Measurements from ENCODE around the gene EFR3B.
"Not testable (repeated sequence)": the region's sequence is repeated elsewhere in the genome, so short reads cannot be mapped to it uniquely, and the experiment has no call there.

Gene EFR3B

DNA sequence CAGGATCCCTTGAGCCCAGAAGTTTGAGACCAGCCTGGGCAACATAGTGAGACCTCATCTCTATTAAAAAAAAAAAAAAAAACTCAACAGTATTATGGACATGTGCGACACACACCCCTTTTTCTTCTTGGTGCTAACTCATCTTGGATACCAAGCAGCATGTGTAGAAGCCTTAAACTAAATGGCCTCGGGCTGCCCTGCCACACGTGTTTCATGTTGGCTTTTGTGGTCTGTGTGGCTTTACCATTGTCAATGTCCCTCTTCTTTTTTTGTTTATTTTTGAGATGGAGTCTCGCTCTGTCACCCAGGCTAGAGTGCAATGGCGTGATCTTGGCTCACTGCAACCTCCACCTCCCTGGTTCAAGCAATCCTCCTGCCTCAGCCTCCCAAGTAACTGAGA is 109.1 kb downstream of the EFR3B start:
- DNase-seq (ENCODE audit: low spot score) = not testable (repeated sequence)

DNA sequence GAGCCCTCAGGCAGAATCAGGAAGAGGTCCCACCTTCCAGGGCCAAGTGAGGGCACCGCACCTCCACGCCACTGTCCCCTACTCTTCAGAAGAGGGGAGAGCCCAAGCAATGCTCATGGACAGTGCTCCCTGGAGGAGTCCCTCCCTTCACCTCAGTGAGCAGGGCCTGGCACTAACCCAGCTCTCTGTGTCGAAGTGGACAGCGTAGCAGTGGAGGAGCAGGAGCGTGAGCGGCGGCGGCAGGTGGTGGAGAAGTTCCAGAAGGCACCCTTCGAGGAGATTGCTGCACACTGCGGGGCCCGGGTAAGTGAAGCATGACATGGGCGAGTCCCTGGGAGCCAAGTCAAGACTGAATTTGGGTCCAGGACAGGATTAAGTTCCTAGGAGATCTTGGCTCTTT is 109.8 kb downstream of the EFR3B start:
- DNase-seq (ENCODE audit: low spot score) = no peak

DNA sequence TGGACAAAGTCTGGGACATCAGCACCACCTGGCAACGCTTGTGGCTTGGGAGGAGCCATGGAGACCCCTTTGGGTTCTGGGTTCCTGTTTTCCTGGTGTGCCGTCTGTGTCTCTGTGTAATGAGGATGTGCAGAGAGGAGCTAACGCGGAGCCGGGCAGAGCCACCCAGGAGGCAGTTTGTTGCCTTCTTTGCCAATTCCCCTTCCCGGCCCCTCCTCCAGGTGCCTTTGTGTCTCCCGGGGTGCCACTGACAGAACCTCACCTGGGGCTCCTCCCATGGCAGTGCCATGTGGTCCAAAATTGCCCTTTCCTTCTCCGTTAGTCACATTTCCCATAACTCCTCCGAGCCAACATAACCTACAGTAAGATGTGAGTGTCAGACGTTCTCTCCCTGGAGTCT is 113.5 kb downstream of the EFR3B start:
- no peak for DNase-seq (ENCODE audit: low spot score)

DNA sequence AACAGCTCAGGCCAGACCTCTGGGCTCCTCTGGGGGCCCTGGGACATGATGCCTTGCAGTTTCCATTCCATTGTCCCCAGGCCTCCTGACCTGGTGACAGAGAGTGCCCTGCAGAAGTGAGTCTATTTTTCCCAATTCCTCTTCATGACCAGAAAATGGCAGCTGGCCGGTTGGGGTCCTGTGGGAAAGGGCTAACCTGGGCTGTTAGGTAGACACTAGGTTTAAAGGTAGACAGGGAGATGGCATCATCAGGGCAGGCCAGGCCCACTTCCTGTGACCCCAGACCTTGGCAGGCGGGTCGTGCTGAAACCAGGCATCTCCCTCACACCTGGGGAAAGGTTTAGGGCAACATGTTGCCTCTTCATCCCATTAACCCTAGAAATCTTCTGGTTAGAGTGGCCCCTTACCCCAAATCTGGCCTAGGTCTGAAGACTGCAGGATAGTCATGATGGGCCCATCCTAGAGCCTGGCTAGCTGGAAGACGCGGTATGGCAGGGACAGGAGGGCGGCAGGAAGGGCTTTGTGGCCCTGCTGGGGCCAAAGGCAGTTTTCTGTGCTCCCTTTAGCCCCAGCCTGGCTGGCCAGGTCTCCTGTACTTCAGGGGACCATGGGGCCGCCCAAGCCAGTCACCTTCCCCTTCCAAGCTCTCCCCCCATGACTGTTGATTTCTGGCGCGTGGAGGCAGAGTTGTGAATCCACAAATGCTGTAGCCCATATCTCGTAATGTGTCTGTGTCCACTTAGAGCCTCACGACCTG is 116.4 kb downstream of the EFR3B start:
- no peak for DNase-seq (ENCODE audit: low spot score)

DNA sequence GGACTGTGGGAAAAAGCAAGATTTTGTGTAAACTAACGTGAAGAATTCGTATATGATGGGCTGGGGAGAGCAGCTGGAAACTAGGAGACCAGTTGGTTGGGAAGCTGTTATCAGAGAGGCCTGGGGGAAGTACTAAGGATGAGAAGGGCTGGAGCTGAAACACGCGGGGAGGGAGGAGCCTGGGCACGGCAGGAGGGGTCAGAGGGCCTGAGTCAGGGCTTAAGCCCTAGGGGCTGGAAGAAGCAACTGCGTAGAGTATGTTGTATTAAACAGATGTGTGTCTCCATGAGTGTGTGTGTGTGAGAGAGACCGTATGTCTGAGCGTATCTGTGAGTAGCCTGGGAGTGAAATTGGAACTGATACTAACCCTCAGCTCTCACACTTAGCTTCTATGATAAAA is 118.1 kb downstream of the EFR3B start:
- no peak for DNase-seq (ENCODE audit: low spot score)

DNA sequence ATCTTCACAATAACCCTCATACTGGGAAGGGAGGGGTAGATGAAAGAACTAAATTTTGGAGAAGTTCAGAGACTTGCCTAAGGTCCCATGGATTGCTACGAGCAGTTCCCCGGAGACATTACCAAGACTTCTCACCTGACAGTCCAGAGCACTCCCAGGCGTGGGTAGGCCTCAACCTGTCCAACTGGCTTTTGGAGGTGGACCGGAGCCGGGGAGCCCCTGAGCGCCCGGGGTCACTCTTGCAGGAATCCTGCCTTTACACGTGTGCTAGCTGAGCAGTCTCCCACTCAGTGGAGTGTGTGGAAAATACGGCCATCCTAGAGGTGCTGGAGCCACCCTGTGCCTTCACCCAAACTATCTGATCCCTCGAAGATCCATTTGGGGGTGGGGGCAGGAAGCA is 118.5 kb downstream of the EFR3B start:
- no peak for DNase-seq (ENCODE audit: low spot score)

DNA sequence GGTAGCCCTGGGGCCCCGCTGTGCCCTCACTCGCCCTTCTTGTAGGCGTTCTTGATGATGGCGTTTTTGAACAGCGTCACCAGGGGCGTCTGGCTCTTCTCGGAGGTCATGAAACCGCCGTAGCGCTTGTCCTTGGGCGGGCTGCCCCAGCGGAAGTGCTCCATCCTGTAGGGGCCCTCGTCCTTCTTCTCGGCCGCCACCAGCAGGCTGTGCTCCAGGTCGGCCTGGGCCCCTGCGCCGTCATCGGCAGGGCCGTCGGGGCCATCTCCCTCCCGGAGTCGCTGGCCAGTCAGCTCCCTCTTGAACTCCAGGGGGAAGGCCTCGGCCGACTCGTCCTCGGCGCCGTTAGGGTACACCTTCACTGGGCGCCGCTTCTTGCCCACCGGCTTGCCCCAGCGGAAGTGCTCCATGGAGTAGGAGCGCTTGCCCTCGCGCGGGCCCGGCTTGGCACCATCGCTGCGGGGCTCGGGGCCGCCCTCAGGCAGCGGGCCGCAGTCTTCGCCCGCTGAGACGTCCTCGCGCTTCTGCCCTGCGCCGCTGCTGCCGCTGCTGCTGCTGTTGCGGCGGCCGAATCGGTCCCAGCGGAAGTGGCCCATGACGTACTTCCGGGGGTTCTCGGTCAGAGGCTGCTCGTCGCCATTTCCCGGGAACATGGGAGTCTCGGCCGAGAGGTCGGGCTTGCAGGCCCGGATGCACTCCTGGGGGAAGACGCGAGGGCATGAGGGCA is 119.3 kb downstream of the EFR3B start:
- DNase-seq (ENCODE audit: low spot score) = no peak

DNA sequence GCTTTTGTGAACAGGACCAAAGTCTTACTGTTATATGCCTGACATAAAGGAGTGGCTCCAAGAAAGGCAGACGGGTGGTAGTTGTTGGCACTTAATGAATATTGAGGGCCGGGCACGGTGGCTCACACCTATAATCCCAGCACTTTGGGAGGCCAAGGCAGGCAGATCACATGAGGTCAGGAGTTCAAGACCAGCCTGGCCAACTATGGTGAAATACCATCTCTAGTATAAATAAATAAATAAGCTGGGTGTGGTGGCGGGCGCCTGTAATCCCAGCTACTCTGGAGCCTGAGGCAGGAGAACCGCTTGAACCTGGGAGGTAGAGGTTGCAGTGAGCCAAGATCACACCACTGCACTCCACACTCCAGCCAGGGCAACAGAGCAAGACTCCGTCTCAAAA is 120.2 kb downstream of the EFR3B start:
- not testable (repeated sequence) for DNase-seq (ENCODE audit: low spot score)

DNA sequence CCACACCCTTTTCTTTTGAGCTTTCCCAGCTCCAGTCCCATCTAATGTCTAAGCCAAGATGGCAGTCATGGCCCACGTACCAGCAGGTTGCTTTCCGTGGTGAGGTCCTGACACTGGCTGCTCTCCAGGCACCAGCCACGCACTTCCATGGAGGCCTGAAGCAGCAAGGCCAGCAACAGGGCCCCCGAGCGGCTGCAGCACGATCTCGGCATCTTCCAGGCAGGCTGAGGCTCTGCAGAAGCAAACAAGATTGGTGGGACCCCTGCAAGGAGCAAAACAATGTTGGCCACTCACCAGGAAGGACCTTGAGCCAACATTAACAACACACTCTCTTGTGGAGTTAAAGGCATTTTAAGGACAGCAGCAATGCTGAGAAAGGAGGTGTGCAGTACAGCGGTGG is 122.7 kb downstream of the EFR3B start:
- DNase-seq (ENCODE audit: low spot score) = no peak

DNA sequence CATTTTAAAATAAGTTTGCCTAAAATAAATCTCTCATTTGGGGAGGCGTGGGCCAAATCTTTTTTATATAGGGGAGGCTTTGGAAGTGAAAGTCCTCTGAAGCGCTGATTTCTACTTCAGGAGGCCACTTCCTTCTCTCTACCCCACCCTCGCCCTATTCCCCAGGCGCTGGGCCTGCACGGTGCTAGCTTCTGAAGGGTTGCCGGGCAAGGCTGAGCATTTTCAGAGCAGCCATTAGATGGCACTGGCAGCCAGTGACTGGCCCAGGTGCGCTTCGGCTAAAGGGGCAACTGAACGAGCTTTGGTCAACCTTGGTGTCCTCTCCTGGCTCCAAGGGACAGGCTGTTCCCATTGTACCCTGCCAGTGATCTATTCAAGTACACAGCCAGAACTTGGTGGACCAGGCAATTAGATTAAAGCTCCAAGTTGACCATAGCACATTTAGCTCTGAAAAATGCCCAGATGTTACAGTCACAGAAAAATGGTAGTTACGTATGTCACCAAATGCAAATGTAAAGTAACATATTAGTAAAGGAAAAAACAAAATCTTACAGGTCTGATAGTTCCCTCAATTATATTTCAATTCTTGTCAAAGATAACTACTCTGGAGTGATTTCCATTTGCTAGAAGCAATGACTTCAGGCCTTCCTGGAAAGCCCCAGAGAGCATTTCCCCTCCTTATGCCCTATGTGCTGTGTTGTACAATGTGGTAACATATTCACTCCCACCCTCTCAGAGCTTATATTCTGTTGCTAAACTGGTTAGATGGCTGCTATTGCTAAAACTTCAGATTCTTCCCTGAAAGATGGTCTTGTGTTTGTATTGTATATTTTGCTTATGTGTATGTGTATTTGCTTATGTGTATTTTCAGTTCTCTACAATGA is 124.4 kb downstream of the EFR3B start:
- DNase-seq (ENCODE audit: low spot score) = peak; percentile 45

DNA sequence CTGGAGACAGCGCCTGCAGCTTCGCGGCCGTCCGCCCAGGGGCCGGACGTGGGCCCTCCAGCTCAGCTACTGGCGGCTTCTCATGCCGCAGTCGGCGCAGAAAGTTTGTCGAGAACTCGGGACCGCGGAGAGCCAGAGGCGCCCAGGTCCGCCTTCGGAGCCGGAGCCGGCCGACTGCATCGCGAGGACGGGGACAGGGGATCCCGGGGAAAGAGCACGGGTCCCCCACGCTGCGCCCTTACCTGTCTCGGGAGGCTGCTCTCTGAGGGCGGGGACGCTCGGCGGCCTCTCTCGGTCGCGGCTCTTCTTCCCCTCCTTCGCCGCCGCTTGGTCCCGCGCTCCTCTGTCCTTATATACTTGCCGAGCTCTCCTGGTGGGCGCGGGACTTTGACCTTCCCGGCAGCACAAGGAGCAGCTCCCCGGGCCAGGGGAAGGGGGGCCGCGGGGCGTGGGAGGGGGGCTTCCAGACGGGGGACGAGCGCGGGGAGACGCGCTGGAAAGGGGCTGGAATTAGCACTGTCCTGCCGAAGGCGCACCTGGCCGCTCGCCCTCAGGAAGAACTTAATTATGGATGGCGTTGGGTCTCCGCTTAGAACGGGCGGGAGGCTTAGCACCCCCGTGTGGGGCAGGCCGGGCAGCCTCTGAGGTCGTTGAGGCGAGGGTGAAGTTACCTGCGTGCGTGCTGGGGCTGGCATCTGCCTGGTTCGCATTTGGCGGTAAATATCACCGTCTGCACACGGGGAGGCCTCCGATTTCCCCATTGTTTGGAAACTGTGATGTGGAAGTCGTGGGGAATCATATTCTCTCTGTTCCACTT is 126.6 kb downstream of the EFR3B start, which contains the start of gene POMC:
TSS of gene POMC (minus strand) at position 325 of the 817 bp plus-strand sequence. CDS start 3,808 bp downstream, outside the sequence.
- DNase-seq (ENCODE audit: low spot score) = no peak

DNA sequence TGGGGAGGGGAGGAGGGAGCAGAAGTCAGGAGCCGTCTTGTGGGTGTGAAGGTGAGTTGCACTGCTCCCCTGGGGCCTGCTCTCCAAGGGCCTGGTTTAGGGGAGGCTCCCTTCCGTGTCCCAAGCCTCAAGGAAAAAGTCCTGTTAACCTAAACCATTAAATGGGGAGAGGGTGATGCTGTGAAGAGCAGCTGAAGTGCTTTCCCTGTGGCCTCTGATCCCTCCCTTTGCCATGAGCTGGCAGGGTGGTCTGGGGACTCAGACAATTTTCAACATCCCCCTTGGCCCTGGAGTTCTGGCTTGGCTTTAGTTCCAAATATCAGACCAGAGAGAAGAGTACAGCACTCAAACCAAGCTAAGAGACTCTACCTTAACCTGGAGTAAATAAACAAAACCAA is 127.2 kb downstream of the EFR3B start:
- no peak for DNase-seq (ENCODE audit: low spot score)

DNA sequence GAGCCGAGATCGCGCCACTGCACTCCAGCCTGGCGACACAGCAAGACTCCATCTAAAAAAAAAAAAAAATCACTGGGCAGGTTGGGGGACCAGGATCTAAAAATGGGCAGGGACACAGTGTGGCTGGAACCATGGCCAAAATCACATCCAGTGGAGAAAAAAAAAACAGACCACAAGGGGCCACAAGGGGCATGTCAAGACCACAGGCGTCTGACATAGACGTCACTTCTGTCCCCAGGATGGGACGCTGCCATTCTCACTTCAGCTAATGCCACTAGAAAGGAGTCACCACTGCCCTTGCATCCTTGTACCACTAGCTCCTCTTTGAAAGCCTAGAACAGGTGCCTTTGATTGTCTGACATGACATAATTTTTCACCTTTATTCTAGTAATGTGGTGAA is 129.0 kb downstream of the EFR3B start:
- DNase-seq (ENCODE audit: low spot score) = no peak

DNA sequence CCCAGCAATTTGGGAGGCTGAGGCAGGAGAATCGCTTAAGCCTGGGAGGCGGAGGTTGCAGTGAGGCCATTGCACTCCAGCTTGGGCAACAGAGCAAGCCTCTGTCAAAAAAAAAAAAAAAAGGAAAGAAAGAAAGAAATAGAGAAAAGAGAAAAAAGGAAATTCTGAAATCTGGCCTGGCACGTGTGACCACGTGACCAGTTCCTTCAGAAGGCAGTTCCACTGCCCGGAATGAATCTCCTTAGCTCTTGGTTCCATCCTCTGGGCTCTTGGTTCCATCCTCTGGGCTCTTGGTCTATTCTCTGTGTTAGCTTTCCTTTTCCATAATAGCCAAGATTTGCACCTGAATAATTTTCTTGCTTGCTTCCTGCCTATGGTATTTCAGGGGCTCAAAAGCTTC is 131.8 kb downstream of the EFR3B start:
- DNase-seq (ENCODE audit: low spot score) = no peak

DNA sequence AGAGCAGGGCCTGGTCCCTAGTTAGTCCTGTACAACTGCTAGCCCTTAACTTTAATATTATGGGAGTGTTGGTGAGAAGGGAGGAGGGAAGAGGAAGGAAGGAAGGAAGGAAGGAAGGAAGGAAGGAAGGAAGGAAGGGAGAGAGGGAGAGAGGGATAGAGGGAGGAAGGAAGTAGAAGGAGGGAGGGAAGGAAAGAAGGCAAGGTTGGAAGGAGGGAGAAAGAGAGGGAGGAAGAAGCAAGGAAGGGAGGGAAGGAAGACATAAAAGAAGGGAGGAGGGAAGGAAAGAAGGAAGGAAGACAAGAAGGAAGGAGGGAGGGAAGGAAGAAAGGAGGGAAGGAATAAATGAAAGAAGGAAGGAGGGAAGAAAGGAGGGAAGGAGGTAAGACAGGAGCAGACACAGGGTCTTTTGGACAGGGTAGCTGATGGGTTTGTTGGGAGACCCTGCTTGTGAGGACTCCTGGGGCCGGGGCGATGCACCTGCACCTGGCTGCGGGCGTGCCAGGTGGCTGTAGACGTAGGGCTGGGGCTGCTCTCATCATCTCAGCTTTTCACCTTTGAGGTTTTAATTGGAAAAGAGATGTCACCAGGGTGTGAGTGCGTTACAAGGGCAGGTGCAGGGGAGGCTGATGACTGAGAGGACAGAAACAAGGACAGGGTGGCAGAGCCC is 132.5 kb downstream of the EFR3B start:
- DNase-seq (ENCODE audit: low spot score) = no peak

DNA sequence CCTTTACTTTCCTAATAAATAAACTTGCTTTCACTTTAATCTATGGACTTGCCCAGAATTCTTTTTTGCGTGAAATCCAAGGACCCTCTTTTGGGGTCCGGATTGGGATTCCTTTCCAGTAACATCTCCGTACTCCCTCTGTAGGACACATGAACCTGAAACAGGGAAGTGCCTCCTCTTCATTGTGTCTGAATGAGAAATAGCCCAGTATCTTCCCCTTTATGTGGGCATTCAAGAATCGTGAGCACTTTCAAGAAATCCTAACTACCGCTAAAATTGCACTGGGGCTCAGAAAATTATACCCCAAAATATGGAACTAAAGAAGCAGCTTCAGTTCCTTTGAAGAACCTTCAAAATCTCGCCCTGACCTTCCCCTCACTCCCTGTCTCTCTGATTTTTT is 134.3 kb downstream of the EFR3B start:
- no peak for DNase-seq (ENCODE audit: low spot score)

DNA sequence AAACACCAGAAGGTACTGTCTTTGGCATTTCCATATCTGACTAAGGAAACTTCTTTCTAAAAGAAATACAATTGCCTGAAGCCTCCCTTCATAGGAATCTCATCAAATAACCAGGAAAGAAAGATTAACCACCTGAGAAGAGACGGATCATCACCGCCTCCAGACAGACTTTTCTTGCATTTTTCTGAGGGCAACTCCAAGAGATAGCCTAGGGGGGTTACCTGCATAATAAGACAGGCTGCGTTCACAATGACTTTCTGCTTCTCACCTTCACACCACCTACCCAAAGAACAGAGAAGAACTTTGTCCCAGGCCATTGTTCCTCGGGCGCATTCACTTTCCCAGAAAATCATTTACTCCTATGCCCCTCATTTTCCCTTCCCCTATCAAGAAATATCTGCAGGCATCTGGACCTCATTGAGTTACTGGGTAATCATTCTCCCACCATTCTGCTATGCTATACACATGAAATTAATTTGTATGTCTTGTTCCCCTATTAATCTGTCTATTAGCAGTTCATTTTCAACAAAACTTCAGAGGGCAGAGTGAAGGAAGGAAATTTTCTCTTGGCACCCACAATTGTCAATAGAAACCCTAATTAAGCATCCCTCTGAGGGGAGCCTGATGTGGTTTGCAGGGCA is 134.8 kb downstream of the EFR3B start:
- DNase-seq (ENCODE audit: low spot score) = no peak

DNA sequence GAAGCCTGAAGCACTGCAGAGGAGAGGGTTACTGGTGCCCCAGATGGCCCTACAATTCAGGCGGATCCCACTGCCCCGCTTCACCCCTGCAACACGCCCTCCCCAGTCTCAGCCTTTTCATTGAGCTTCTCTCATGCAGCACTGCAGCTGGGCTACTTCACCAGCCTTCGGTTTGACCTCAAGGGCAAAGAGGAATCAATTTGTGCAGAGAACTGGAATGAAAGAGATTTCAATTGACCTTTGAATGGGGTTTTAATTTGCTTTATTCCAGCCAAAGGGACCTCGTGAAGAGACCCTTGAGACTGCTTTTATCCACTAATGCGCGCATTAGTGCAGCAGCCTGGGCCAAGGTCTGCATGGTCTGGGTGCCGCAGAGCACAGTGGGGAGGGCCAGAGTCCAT is 135.3 kb downstream of the EFR3B start:
- no peak for DNase-seq (ENCODE audit: low spot score)

DNA sequence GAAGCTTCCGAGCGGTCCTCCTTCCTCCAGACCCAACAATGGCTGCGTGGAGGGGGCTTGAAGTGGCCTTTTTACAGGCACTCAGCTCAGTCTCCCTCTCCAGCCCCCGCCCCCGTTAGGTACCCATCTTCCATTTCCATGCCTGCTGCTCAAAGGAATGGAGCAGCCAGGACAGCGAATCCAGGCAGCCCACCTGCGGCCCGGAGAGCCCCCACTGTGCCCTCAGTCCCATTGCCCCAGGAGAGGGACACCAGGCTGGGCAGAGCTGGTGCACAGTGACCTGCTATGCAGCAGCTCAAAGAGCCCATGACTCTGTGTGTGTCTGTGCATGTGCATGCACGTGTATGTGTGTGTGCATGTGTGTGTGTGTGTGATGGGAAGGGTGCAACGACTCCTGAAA is 137.1 kb downstream of the EFR3B start:
- no peak for DNase-seq (ENCODE audit: low spot score)

DNA sequence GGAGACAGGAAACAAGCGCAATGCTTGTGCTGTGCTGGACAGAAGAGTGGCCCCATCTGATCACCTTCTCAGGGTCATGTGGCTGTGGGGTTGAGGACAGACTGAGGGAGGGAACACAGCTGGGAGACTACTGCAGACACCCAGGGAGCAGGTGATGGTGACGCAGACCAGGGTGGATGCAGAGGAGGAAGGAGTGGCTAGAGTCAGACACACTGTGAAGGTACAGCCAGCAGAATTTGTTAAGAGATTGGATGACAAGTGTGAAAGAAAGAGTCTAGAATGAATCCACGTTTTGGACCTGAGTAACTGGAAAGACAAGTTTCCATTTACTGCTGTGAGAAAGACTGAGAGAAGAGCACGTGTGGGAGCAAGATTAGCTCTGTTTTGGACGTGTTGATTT is 142.4 kb downstream of the EFR3B start:
- no peak for DNase-seq (ENCODE audit: low spot score)
